Right forelimb (tissue), 1 donor: Measurements from ENCODE around the gene PUM1.

Experiments
- DNase-seq: peaks from one replicate; pipeline ENCODE4 v3.0.0-alpha.2; 2018

PUM1 gene

DNA sequence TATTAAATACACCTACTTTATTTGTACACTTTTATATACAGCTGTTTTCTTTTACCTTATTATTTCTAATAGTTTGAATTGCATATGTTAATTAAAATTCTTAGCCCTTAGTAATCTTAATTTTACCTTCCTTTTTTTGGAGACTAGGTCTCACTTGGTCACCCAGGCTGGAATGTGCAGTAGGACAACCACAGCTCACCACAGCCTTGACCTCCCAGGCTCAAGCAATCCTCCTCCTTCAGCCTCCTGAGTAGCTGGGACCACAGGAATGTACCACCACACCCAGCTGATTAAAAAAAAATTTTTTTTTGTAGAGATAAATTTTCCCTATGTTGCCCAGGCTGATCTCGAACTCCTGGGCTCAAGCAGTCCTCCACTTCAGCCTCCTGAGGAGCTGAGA, 141.9 kb downstream of the PUM1 start:
- no peak for DNase-seq

- peak; percentile 23 for DNase-seq
These were observed 144.7 kb downstream of the PUM1 start for GRCh38 chr1:30920827-30921226.

- DNase-seq: peak; percentile 43
These were observed 146.3 kb downstream of the PUM1 start for GRCh38 chr1:30919025-30919881.

GRCh38 chr1:30916296-30916695, 149.2 kb downstream of the PUM1 start:
- DNase-seq: peak; percentile 23

GRCh38 chr1:30915491-30916230, 149.9 kb downstream of the PUM1 start:
- DNase-seq: peak; percentile 34

- peak; percentile 35 for DNase-seq
These were observed 150.6 kb downstream of the PUM1 start for GRCh38 chr1:30914931-30915330.

DNA sequence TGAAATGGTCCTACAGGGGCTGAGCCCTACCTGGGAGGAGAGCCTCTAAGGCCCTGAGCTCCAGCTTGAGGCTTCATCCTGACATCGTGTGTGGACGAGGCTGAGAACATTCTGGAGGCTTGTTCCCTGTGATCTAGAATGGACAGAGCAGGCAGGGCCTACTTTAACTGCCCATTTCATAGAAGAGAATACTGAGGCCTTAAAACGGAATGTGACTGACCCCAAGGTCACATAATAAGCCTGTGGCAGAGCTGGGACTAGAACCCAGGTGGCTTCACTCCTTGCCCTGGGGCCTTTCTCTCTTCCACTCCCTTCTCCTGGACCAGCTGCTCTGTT, 151.0 kb downstream of the PUM1 start:
- DNase-seq: peak; percentile 12

GRCh38 chr1:30912913-30913652, 152.4 kb downstream of the PUM1 start:
- DNase-seq: peak; percentile 47

GRCh38 chr1:30912224-30912623, 153.3 kb downstream of the PUM1 start:
- no peak for DNase-seq

- DNase-seq: peak; percentile 90
These were observed 154.2 kb downstream of the PUM1 start for GRCh38 chr1:30911059-30911954.

- DNase-seq: peak; percentile 42
These were observed 156.0 kb downstream of the PUM1 start for GRCh38 chr1:30909365-30910068.

GRCh38 chr1:30908696-30909364, 156.7 kb downstream of the PUM1 start, which contains the start of gene SDC3:
Gene SDC3 (minus strand): TSS chr1:30908758. CDS start chr1:30908586, 172 bp downstream.
- peak; percentile 55 for DNase-seq

GRCh38 chr1:30908316-30908695, 157.2 kb downstream of the PUM1 start:
- no peak for DNase-seq

GRCh38 chr1:30907481-30908315, 157.8 kb downstream of the PUM1 start:
- peak; percentile 50 for DNase-seq

DNA sequence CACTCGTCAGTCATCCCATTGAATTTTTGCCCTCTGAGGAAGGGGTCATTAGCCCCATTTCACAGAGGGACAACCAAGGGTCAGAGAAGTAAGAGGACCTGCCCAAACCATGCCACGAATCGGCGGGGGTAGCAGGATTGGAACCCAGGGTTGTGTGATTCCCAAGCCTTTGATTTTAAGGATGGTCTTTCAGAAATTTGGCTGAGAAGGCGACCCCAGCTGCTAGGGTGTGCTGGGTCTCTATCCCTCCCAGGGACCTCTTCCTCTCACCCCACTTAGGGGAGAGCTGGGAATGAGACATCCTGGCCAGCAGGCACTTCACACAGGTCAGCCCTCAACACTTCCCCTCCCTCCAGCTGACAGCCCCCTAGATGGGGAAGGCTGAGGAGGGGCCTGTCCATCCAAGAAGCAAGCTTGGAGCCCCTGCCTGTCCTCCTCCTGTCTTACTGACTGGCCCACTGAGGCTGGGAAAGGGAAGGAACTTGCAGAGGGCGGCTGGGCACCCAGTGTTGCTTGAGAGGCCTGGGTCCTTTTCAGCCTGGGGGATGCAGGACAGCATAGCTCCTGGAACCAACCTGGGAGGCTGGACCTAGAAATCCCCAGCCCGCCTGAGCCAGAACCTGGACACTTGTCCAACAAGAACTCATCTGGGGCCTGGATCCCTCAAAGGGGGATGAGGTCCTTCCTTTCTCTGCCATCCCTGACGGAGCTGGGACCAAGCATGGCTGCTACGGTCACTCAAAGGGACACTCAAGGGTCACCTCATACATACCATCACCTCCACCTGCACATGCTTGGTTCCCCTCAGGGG, 158.7 kb downstream of the PUM1 start:
- DNase-seq: peak; percentile 42

DNA sequence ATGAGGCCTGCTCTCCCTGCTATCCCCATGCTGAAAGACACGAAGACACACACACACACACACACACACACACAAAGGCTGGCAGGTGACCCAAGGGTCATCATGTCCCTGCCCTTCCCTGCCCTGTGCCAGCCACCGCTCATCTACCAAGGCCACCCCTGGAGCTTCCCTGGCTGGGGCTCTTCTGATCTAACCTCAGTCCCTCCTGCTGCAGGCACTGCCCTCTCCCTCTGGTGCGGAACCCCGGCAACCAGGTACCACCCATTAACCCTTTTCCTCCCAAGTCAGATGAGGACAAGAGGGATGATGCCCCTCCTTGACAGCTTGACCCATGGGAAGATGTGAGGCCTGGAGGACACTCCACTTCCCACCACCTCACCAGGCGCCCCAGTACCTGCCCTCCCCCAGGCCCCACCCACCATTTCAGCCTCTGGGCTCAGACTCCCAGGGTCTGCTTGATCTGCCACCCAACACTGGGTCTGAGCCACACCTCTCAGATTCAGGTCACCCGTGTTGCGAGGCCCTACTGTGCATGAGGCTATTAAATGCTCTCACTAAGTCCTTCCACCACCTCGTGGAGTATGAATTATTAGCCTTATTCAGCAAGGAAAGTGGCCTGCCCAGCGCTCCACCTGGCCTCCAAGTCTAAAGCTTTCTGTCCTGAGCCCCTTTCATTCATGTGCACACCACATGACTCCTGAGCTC, 159.4 kb downstream of the PUM1 start:
- DNase-seq: peak; percentile 34

DNA sequence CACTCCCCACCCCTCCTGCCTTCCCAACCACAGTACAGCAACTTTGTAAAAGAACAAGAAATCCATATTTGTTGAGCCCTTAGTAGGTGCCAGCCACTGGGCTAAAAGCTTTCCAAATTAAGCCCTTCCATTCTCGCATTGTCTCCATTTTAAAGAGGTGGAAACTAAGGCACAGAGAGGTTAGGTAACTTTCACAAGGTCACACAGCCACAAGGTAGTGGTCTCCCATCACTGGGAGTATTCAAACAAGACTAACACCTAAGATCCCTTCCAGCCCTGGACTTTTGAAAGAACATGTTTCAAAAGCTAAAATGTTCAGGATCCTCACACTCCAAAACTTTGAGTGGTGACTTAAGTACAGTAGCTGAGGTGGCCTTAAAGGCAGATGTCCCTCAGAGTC, 160.1 kb downstream of the PUM1 start:
- DNase-seq: peak; percentile 30

GRCh38 chr1:30904962-30905335, 160.6 kb downstream of the PUM1 start:
- DNase-seq: peak; percentile 36
